Fibroblast of villous mesenchyme (primary cell): Measurements from ENCODE around the gene TBPL2. TPM values are rescaled to one million over a fixed set of nuclear protein-coding genes. Genes with fewer than 3 reads are reported as not detected.

ENCODE experiments used
- DNase-seq: peaks from one replicate; pipeline ENCODE4 v3.0.0-alpha.2; 2010; ENCODE audit warnings: low read depth
- H3K4me3 ChIP-seq: 2 replicates; pipeline ENCODE4 v1.5.1; 2011; ENCODE audit warnings: low read depth, mild to moderate bottlenecking, low read length
- total RNA-seq: library from RNA; depleted of rRNA; stranded (reverse); fragments of >200 nt; gene quantifications from 2 replicates; pipeline ENCODE4 v1.2.3, GENCODE V29; 2012
- TF ChIP-seq, protein P1 (sequence below): IDR thresholded peaks from 2 replicates; pipeline ENCODE4 v1.5.1; 2012; ENCODE audit warnings: low read depth, mild to moderate bottlenecking, low read length; ENCODE audit not compliant: insufficient read depth

Gene TBPL2
- total RNA-seq, 1 donor = not detected

DNA sequence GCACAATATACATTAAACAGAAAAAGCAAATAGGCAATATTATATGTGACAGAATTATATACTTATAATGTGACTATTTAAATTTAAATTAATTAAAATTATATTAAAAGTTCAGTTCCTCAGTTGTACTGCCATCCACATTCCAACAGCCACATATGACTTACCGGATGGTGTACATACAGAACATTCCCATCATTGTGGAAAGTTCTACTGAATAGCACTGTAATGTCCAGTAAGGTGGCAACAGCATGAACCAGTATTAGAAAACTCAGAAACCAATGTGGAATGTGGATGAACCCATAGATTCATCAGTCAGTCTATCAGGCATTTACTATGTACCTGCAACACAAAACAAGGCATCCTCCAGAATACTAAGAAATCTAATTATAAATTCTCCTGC lies 41.2 kb downstream of the TBPL2 start:
- TF ChIP-seq, protein P1, sequence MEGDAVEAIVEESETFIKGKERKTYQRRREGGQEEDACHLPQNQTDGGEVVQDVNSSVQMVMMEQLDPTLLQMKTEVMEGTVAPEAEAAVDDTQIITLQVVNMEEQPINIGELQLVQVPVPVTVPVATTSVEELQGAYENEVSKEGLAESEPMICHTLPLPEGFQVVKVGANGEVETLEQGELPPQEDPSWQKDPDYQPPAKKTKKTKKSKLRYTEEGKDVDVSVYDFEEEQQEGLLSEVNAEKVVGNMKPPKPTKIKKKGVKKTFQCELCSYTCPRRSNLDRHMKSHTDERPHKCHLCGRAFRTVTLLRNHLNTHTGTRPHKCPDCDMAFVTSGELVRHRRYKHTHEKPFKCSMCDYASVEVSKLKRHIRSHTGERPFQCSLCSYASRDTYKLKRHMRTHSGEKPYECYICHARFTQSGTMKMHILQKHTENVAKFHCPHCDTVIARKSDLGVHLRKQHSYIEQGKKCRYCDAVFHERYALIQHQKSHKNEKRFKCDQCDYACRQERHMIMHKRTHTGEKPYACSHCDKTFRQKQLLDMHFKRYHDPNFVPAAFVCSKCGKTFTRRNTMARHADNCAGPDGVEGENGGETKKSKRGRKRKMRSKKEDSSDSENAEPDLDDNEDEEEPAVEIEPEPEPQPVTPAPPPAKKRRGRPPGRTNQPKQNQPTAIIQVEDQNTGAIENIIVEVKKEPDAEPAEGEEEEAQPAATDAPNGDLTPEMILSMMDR = no peak
- no peak overlapping the region for H3K4me3 ChIP-seq
- DNase-seq = no peak

DNA sequence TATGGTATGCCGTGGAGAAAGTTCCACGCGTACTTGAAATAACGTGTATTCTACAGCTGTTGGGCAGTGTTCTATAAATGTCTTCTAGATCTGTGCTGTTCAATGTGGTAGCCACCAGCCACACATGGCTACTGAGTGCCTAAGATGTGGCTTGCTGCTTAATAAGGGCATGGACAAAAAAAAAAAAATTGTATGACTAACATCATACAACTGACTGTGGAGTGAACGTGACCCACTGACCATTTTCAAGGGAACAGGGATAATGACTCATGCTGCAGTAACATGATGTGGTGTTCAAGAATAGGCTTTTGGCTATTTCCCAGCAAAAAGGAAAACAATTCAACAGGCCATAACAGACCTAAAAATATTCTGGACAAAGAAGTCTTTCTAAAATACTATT lies 41.7 kb downstream of the TBPL2 start:
- H3K4me3 ChIP-seq = no peak overlapping the region
- TF ChIP-seq, protein P1 = no peak
- peak; percentile 92 for DNase-seq

DNA sequence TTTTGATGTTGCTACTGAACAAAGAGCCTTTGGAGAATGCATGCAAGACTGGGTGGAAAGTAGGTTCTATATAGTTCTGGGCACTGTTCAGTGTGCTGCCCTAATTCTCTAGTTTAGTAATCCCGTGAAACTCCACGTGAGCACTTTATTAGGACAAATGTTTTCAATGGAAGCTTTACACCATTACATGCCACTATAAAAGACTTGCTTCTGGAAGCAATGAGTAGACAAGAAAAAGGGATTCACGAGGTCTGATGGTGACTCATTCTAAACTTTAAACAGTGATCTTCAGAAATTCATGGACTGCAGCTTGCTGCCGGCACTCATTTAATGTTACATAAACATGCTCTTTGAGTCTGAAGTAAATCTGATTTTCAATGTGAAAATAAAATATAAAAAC lies 51.1 kb downstream of the TBPL2 start:
- DNase-seq = peak; percentile 93
- no peak overlapping the region for H3K4me3 ChIP-seq
- TF ChIP-seq, protein P1 = no peak

DNA sequence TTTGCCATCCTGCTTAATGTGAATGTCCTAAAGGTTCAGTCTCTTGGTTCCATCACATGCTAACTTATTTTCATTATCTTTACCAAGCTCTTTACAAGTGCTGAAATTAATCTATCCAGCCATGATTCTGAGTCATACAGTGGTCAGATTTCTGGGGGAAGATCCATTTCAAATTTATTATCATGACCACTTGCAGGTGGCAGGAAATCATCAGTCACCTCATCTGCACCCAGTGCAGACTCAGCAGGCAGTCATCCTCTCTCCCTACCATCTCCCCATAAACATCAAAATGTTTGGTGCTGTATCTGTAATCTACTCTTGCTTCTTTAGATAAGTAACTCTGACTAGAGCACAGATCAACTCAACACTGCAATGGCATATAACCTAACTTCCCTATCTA lies 52.3 kb downstream of the TBPL2 start:
- TF ChIP-seq, protein P1 = no peak
- no peak overlapping the region for H3K4me3 ChIP-seq
- DNase-seq = peak; percentile 77

DNA sequence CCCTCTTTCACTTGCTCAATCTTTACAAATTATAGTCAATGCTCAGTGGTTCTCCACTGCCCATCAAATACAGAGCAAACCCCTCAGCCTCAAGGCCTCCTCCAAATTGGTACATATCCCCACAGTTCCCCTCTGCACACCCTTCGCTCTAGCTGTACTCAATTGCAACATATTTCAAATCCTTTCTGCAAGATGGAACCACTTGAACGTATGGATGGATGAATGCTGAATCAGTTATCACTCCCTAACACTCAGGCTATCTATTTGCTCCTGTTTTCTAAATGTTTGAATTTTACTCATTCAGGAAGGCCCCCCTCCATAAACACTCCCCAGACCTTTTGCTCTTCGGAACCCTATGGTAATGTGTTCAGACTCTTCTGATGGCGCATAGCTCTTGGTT lies 53.3 kb downstream of the TBPL2 start:
- TF ChIP-seq, protein P1 = no peak
- no peak overlapping the region for H3K4me3 ChIP-seq
- no peak for DNase-seq

DNA sequence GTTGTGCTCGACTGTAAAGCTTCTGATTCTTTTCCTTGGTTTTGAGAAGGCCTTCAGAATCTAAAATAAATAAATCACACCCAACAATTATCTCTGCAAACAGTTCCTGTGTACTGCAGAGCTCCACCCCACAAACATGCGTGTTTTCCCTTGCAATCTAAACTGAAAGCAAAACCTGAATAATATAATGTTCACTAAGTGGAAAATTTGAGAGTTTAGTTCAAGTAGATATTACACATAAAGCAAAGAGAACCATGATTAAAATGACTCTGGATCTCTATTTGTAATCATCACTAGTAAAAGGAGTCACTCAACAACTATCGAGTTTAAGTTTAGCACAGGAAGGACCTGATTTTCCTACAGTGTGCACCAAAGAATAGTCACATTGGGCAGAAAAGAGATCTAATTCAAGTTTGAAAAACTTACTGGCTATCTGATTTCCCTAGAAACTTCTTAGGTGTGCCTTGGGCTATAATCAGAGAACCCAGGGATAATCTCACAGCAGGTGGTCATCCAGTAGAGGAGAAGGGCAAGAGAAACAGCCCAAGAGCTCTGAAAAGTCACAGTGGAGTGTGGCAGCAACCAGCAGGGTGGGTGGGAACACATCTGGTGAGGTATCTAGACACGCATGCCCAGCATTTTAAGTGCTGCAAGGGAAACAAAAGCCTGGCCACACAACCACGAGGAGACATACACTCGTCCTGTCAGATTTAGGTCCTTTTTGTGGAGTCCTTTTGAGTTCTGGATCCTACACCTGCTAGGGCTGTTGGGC lies 54.2 kb downstream of the TBPL2 start:
- TF ChIP-seq, protein P1 = no peak
- no peak overlapping the region for H3K4me3 ChIP-seq
- peak; percentile 29 for DNase-seq

DNA sequence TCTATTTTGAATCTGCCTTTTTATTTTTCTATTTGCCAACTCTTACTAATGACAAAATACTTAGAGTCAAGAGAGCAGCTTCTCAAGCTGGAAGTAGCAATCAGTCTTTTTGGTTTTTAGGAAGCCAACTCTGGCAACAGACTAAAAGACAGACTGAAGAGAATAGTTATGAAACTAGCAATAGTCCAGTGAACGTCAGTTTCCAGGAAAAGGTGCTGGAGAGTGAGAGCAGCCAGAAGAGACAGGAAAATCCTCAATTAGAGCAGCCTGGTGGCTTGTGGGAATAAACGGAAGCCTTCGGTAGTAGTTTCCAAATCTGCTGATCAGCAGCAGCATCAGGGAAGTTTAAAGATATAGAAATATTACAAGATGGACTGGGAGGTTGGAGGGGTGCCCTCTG lies 55.9 kb downstream of the TBPL2 start:
- TF ChIP-seq, protein P1 = no peak
- no peak for DNase-seq
- no peak overlapping the region for H3K4me3 ChIP-seq
